K562 (cell line): Measurements from ENCODE around the gene ARHGEF1. TPM values are rescaled to one million over a fixed set of nuclear protein-coding genes. Genes with fewer than 3 reads are reported as not detected.

Source experiments
- CBX2 ChIP-seq: fragments of 200-600 bp; sonication (generic); IDR thresholded peaks from one replicate; pipeline ENCODE4 v1.6.1; 2012; ENCODE audit warnings: mild to moderate bottlenecking, low read length, inconsistent platforms; ENCODE audit not compliant: insufficient read depth, poor library complexity, severe bottlenecking
- CBX3 ChIP-seq, 2 experiments: IDR thresholded peaks; 1 replicate in 1 of 2; 2 replicates in 1 of 2; pipeline ENCODE4 v1.6.1; 2012; ENCODE audit warnings: inconsistent platforms in 2 of 2, low read length in 2 of 2, borderline replicate concordance in 1 of 2, control low read depth in 1 of 2
- CC2D1A ChIP-seq: fragments of 450-650 bp; IDR thresholded peaks from 2 replicates; pipeline ENCODE4 v1.6.1; 2017; ENCODE audit warnings: mild to moderate bottlenecking
- CHD4 ChIP-seq: fragments of 200-600 bp; sonication (generic); IDR thresholded peaks from 3 replicates; pipeline ENCODE4 v1.6.1; 2012; ENCODE audit warnings: low read depth, mild to moderate bottlenecking, mixed read lengths, low read length, inconsistent platforms; ENCODE audit not compliant: insufficient read depth, insufficient replicate concordance, poor library complexity, severe bottlenecking
- CREB3L1 ChIP-seq: fragments of 450-650 bp; IDR thresholded peaks from 2 replicates; pipeline ENCODE4 v1.6.1; 2014; ENCODE audit warnings: low read depth, mild to moderate bottlenecking, moderate library complexity, borderline replicate concordance
- GTF2F1 ChIP-seq: IDR thresholded peaks from 2 replicates; pipeline ENCODE4 v1.6.1; 2011; ENCODE audit warnings: low read depth, low read length, improper control_type of control experiment
- HCFC1 ChIP-seq: IDR thresholded peaks from 2 replicates; pipeline ENCODE4 v1.6.1; 2012; ENCODE audit warnings: low read depth, low read length, improper control_type of control experiment
- LARP7 ChIP-seq: fragments of 450-650 bp; IDR thresholded peaks from 2 replicates; pipeline ENCODE4 v1.6.1; 2016
- MAFF ChIP-seq: IDR thresholded peaks from 2 replicates; pipeline ENCODE4 v1.6.1; 2012; ENCODE audit warnings: low read length, improper control_type of control experiment
- NFE2 ChIP-seq: IDR thresholded peaks from 2 replicates; pipeline ENCODE4 v1.6.1; 2014; ENCODE audit warnings: antibody characterized with exemption, low read depth
- NONO ChIP-seq, 2 experiments: fragments of 200-400 bp in 1 of 2; fragments of 450-650 bp in 1 of 2; formaldehyde crosslinking in 1 of 2; IDR thresholded peaks; 2 replicates each; pipeline ENCODE4 v1.6.1; 2017; ENCODE audit warnings: low read depth in 2 of 2, mild to moderate bottlenecking in 2 of 2, moderate library complexity in 2 of 2, low read length in 1 of 2
- POLR2A ChIP-seq: fragments of 450-650 bp; conservative IDR thresholded peaks from 2 replicates; pipeline ENCODE4 v1.6.1; 2016
- PREB ChIP-seq: sonication (generic); formaldehyde crosslinking; IDR thresholded peaks from 2 replicates; pipeline ENCODE4 v1.8.1; 2023; ENCODE audit warnings: mild to moderate bottlenecking, missing genetic modification reagents
- RAD21 ChIP-seq, 2 experiments: fragments of 250-450 bp in 1 of 2; fragments of 450-650 bp in 1 of 2; sonication (Bioruptor Pico) in 1 of 2; formaldehyde crosslinking in 1 of 2; IDR thresholded peaks in 1 of 2; conservative IDR thresholded peaks in 1 of 2; 2 replicates each; pipeline versions ENCODE4 v1.4.0 to v1.8.0; 2020 to 2022; ENCODE audit warnings: mild to moderate bottlenecking in 2 of 2, moderate library complexity in 1 of 2
- SOX6 ChIP-seq: fragments of 450-650 bp; IDR thresholded peaks from 2 replicates; pipeline ENCODE4 v1.6.1; 2014; ENCODE audit warnings: mild to moderate bottlenecking
- TEAD2 ChIP-seq: fragments of 450-650 bp; IDR thresholded peaks from 2 replicates; pipeline ENCODE4 v1.6.1; 2016; ENCODE audit warnings: missing genetic modification characterization, control low read depth, missing compliant biosample characterization
- TSC22D4 ChIP-seq: fragments of 450-650 bp; IDR thresholded peaks from 2 replicates; pipeline ENCODE4 v1.6.1; 2016; ENCODE audit warnings: missing genetic modification characterization, missing biosample characterization, control low read depth
- ZBTB26 ChIP-seq: fragments of 450-650 bp; formaldehyde crosslinking; IDR thresholded peaks from 2 replicates; pipeline ENCODE4 v1.4.0; 2022; ENCODE audit warnings: missing genetic modification characterization
- ZHX1 ChIP-seq: fragments of 150-350 bp; conservative IDR thresholded peaks from 2 replicates; pipeline ENCODE4 v1.6.1; 2014; ENCODE audit warnings: low read length
- ZNF175 ChIP-seq: fragments of 200-800 bp; sonication (Bioruptor generic); IDR thresholded peaks from 2 replicates; pipeline ENCODE4 v1.6.1; 2016; ENCODE audit warnings: low read depth, mild to moderate bottlenecking, missing genetic modification characterization, missing compliant biosample characterization
- ZNF57 ChIP-seq: fragments of 450-650 bp; formaldehyde crosslinking; IDR thresholded peaks from 2 replicates; pipeline ENCODE4 v1.4.0; 2020; ENCODE audit warnings: mild to moderate bottlenecking, moderate library complexity
- ZNF707 ChIP-seq: fragments of 250-450 bp; sonication (Bioruptor Pico); conservative IDR thresholded peaks from 2 replicates; pipeline ENCODE4 v1.8.0; 2022; ENCODE audit warnings: inconsistent platforms, mild to moderate bottlenecking, moderate library complexity
- polyA plus RNA-seq, 8 experiments: library from polyadenylated mRNA; depleted of rRNA in 4 of 8; stranded (reverse) in 5 of 8; unstranded in 3 of 8; fragments of >200 nt; fragmentation: Nextera tagmentation in 2 of 8; fragmentation: Illumina TruSeq in 1 of 8; extraction: Ambion mirVana in 2 of 8; extraction: Trizol in 1 of 8; gene quantifications; 2 replicates each; pipeline versions ENCODE4 v1.2.1 to v1.2.3, GENCODE V29; 2011 to 2014; ENCODE audit warnings: inconsistent platforms in 1 of 8, missing spikeins in 1 of 8
- total RNA-seq, 7 experiments: library from RNA; depleted of rRNA in 6 of 7; stranded (reverse); fragments of >200 nt in 6 of 7; fragmentation: Illumina TruSeq in 2 of 7; extraction: Trizol in 2 of 7; gene quantifications; 2 replicates each; pipeline versions ENCODE4 v1.2.1 to v1.2.3, GENCODE V29; 2011 to 2021; ENCODE audit warnings: low replicate concordance in 1 of 7

Gene ARHGEF1
- total and polyA plus RNA-seq, 9 of the 15 experiments (the other 6 are each of a cell fraction or from before 2014, with no cell fraction given): 1.9 to 149 (median 29.8) TPM

- TF ChIP-seq NFE2 (no peak), MAFF (no peak), CBX2 (no peak), PREB (no peak), CREB3L1 (peak; percentile 47; the same call in 1 of the 2 replicates), GTF2F1 (0 out of 2 replicates have a peak, but pooled peaks have one; percentile 23), HCFC1 (no peak), SOX6 (peak; percentile 16; the same call in 1 of the 2 replicates), ZNF707 (no peak), CHD4 (no peak), ZNF57 (CRISPR knock-in tag) (no peak), CBX3 (IDR thresholded peaks at IDR 0.05; ENCODE audit: borderline replicate concordance in 1 of 2, low read length in 2 of 2) (no peak; a peak in 1 of 3 replicates), NONO (IDR thresholded peaks at IDR 0.05; ENCODE audit: low read depth in 2 of 2, low read length in 1 of 2) (no peak), TSC22D4 (tag) (no peak), ZBTB26 (CRISPR knock-in tag) (peak; percentile 83; the same call in 1 of the 2 replicates), LARP7 (peak; percentile 95), RAD21 (CRISPR knock-in tag; conservative IDR thresholded peaks at IDR 0.05 in 1 of 2, IDR thresholded peaks at IDR 0.05 in 1 of 2) (no peak), POLR2A (peak; percentile 75), ZNF175 (CRISPR knock-in tag) (no peak), ZHX1 (no peak), TEAD2 (tag) (no peak), CC2D1A (peak; percentile 49)
Measured at GRCh38 chr19:41928754-41929535, 46.0 kb downstream of the ARHGEF1 start (continued).
